HG02852 (cell line): ENCODE measurements around the gene TMEM213.

Experiments
- ATAC-seq: cut with Tn5 transposase; IDR thresholded peaks from one replicate; pipeline ENCODE4 v1.9.1; 2021; ENCODE audit warnings: mild to moderate bottlenecking, moderate library complexity; ENCODE audit not compliant: unreplicated experiment

TMEM213 gene

GRCh38 chr7:138837627-138838026 lies 39.8 kb downstream of the TMEM213 start:
- no peak for ATAC-seq

GRCh38 chr7:138838166-138838565 lies 40.4 kb downstream of the TMEM213 start:
- no peak for ATAC-seq

DNA sequence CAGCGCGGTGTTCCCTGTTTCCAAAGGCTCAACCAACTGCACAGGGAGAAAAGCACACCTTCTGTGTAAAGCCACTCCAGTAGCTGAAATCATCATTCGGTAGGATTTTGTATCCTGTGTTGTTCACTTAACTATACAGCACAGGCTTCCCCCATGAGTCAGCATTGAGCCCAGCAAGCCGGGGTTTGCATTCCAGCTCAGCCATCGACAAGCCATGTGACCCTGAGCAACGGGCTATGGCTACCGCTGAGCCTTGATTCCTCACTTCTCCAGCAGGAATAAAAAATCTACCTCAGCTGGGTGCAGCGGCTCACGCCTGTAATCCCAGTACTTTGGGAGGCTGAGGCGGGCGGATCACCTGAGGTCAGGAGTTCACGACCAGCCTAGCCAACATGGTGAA lies 44.3 kb downstream of the TMEM213 start:
- no peak for ATAC-seq

GRCh38 chr7:138843632-138844580 lies 46.1 kb downstream of the TMEM213 start:
- no peak for ATAC-seq

- no peak for ATAC-seq
Measured at GRCh38 chr7:138845711-138846110, 47.9 kb downstream of the TMEM213 start.

GRCh38 chr7:138848056-138848980 lies 50.5 kb downstream of the TMEM213 start:
- no peak for ATAC-seq

- no peak for ATAC-seq
Measured at GRCh38 chr7:138849701-138850100, 51.9 kb downstream of the TMEM213 start.

- no peak for ATAC-seq
Measured at GRCh38 chr7:138852469-138852868, 54.7 kb downstream of the TMEM213 start.

DNA sequence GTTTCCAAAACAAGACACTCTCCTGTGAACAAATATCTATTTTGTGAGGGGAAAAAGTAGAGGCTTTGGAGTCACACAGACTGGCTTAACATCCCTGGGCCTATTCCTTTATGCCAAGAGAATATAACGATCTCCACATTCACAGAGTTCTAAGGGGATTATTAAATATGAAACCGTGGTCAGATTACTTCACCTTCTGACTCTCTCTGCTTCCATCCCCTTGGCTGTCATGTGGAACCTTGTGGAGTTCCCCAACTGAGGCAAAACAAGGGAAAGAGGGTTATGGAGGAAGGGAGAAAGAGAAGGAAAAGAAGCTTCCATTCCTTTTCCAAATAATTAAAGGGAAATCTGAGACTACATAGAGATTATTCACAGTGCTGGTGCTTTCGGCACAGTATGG lies 55.7 kb downstream of the TMEM213 start:
- no peak for ATAC-seq

- ATAC-seq, result no peak
Measured at GRCh38 chr7:138854115-138854645, 56.4 kb downstream of the TMEM213 start.

DNA sequence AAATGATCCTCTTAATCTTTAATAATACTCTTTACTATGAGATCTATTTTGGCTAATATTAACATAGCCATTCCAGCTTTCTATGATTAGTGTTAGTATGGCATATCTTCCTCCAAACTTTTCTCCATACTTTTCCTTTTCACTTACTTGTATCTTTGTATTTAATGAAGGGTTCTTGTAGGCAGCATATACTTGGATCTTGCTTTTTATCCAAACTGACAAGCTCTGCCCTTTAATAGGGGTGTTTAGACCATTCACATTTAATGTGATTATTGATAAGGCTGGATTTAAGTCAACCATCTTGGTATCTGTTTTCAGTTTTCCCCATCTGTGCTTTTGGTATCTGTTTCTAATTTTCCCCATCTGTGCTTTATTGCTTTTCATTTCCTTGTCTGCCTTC lies 59.9 kb downstream of the TMEM213 start:
- ATAC-seq, result no peak

DNA sequence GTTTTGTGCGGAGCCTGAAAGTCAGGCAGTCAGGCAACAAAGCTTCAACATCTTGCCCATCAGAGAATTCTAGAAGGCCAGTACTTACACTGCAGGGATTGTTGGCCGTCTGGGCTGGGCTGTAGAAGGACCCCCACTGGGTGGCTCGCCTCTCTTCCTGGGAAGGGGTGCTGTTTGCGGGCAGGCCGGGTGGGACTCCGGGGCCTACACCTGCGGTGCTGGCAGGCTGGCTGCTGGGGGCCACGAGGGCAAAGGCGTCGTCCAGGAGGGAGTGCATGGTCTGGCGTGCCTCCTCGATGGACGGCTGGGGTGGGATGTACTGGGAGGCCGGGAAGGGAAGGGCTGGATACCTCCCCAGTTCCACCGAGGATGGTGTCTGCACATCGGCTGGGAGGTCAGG lies 63.3 kb downstream of the TMEM213 start:
- ATAC-seq, result no peak

DNA sequence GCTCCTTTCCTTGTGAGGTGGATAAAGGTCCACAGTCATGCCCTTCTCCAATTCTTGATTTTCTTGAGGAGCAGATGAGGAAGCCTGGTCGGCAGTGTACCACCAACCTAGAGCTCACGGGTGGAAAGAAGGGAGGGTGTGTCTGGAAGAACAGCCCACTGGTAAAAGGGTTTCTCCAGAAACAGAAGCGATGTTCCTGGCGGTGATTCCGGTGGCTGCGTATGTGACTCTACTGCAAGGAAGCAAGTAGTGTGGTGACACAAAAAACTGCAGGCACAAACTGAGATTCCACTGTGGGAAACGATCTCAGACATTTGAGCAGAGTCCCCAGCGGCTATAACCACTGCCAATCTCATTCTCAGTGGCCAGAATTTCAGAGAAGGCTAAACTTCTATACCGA lies 66.1 kb downstream of the TMEM213 start:
- no peak for ATAC-seq

DNA sequence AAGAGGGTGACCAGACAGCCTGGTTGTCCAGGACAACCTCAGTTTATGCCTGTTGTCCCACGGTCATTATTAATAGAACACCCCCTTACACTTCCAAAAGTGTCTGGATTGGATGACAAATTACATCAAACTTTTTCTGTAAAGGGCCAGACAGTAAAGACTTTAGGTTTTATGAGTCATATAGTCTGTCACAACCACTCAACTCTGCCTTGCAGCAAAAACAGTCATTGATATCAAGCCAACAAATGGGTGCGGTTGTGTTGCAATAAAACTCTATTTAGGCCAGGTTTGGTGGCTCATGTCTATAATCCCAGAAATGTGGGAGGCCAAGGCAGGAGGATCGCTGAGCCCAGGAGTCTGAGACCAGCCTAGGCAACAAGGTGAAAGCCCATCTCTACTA lies 66.9 kb downstream of the TMEM213 start:
- no peak for ATAC-seq

DNA sequence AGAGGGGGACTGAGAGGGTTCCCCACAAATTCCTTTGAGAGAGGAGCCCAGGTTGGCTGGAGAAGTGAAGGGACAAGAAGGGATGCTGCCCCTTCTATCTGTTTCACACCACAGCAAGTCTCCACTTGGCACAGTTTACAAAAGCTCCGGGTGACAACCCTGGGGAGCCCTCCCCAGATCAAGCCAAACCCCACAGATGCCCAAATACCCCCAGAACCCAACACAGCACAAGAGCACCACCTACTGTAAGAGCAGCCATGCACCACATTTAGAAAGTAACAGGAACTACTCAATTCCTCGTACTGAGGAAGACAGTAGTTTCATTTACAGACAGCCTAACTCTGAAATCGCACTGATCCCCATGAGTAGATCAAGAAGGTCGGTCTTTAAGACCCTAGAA lies 68.0 kb downstream of the TMEM213 start:
- no peak for ATAC-seq

DNA sequence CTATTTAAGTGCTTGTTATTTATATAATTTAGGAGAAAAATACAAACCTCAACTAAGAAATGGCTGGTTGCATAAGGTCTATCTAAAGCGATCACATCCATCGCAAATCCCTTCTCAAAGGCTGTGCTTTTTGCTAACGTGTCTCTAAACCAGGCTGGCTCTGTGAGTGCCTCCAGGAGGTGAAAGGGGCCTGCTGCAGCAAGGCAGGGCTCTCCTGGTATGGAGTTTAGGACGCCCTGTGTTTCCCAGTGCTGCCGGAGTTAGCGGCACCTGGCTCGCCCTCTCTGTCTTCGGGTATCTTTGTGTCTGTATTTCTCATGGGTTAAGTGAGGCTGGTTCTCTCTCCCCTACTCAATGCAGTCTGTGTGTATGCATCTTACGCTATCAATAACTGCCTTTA lies 68.6 kb downstream of the TMEM213 start:
- no peak for ATAC-seq

GRCh38 chr7:138867744-138868143 lies 70.0 kb downstream of the TMEM213 start:
- no peak for ATAC-seq

GRCh38 chr7:138868711-138869110 lies 70.9 kb downstream of the TMEM213 start:
- no peak for ATAC-seq

- ATAC-seq, result no peak
Measured at GRCh38 chr7:138869353-138869752, 71.6 kb downstream of the TMEM213 start.

GRCh38 chr7:138871065-138871813 lies 73.4 kb downstream of the TMEM213 start:
- no peak for ATAC-seq

DNA sequence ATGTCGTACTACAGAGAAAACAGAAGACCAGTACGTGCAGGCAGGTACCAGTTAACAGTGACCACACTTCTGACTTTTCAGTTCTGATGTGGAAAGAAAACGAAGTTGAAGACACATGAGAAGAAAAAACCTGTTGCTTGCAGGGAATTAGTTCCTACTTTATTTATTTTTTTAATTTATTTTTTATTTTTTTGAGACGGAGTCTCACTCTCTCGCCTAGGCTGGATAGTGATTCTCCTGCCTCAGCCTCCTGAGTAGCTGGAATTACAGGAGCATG lies 74.0 kb downstream of the TMEM213 start:
- ATAC-seq, result no peak
